ENCODE data around the gene PPP6R3. TPM values are rescaled to one million over a fixed set of nuclear protein-coding genes. Genes with fewer than 3 reads are reported as not detected.
"Not testable (repeated sequence)": the region's sequence is repeated elsewhere in the genome, so short reads cannot be mapped to it uniquely, and the experiment has no call there.

Gene PPP6R3
- total RNA-seq, 1 experiment from 2014 or later = 153 TPM

- no peak overlapping the region for H3K4me3 ChIP-seq (ENCODE audit: low read depth, low read length, poor library complexity, severe bottlenecking)
- no peak for TF ChIP-seq EZH2 (IDR thresholded peaks at IDR 0.05; ENCODE audit: borderline replicate concordance, low read depth, low read length, poor library complexity, severe bottlenecking)
- TF ChIP-seq, protein P1, sequence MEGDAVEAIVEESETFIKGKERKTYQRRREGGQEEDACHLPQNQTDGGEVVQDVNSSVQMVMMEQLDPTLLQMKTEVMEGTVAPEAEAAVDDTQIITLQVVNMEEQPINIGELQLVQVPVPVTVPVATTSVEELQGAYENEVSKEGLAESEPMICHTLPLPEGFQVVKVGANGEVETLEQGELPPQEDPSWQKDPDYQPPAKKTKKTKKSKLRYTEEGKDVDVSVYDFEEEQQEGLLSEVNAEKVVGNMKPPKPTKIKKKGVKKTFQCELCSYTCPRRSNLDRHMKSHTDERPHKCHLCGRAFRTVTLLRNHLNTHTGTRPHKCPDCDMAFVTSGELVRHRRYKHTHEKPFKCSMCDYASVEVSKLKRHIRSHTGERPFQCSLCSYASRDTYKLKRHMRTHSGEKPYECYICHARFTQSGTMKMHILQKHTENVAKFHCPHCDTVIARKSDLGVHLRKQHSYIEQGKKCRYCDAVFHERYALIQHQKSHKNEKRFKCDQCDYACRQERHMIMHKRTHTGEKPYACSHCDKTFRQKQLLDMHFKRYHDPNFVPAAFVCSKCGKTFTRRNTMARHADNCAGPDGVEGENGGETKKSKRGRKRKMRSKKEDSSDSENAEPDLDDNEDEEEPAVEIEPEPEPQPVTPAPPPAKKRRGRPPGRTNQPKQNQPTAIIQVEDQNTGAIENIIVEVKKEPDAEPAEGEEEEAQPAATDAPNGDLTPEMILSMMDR (conservative IDR thresholded peaks at IDR 0.05; ENCODE audit: low read depth, low read length) = no peak
- CTCF ChIA-PET = no interaction called here
- BruUV-seq (replicated peaks) = no TSS peak
- intact Hi-C loops (cut with micrococcal nuclease; ENCODE audit: unreplicated experiment) = no loop called here
- H3K9me3 ChIP-seq (ENCODE audit: low read depth, low read length, poor library complexity, severe bottlenecking) = peaks cover 11% of the 10 kb centered on the region
- POLR2A ChIA-PET (ENCODE audit: low non-redundant PET) = no interaction called here
- H3K4me1 ChIP-seq (ENCODE audit: insufficient read depth, low read length, poor library complexity, severe bottlenecking) = peaks cover 14% of the 10 kb centered on the region
- no peaks in the 10 kb centered on the region for H3K27me3 ChIP-seq (replicated peaks; ENCODE audit: insufficient read depth, low read depth, low read length, poor library complexity)
- no peak overlapping the region for H3K27ac ChIP-seq (ENCODE audit: low read depth, low read length, poor library complexity, severe bottlenecking)
- no peak for DNase-seq (ENCODE audit: low spot score)
- H3K36me3 ChIP-seq (ENCODE audit: insufficient read depth, low read length, poor library complexity, severe bottlenecking) = peaks cover 33% of the 10 kb centered on the region
Observed at GRCh38 chr11:68433541-68433940, 27.0 kb upstream of the PPP6R3 start.

GRCh38 chr11:68434159-68434558 is 26.4 kb upstream of the PPP6R3 start:
- H3K27ac ChIP-seq (ENCODE audit: low read depth, low read length, poor library complexity, severe bottlenecking); CTCF ChIA-PET; H3K27me3 ChIP-seq (replicated peaks; ENCODE audit: insufficient read depth, low read depth, low read length, poor library complexity); H3K9me3 ChIP-seq (ENCODE audit: low read depth, low read length, poor library complexity, severe bottlenecking); BruUV-seq (replicated peaks); intact Hi-C loops (cut with micrococcal nuclease; ENCODE audit: unreplicated experiment); DNase-seq (ENCODE audit: low spot score); POLR2A ChIA-PET (ENCODE audit: low non-redundant PET); H3K4me3 ChIP-seq (ENCODE audit: low read depth, low read length, poor library complexity, severe bottlenecking): not testable (repeated sequence)
- Histone ChIP-seq H3K36me3 (ENCODE audit: insufficient read depth, low read length, poor library complexity, severe bottlenecking) (peaks cover 33% of the 10 kb centered on the region), H3K4me1 (ENCODE audit: insufficient read depth, low read length, poor library complexity, severe bottlenecking) (peaks cover 20% of the 10 kb centered on the region)

DNA sequence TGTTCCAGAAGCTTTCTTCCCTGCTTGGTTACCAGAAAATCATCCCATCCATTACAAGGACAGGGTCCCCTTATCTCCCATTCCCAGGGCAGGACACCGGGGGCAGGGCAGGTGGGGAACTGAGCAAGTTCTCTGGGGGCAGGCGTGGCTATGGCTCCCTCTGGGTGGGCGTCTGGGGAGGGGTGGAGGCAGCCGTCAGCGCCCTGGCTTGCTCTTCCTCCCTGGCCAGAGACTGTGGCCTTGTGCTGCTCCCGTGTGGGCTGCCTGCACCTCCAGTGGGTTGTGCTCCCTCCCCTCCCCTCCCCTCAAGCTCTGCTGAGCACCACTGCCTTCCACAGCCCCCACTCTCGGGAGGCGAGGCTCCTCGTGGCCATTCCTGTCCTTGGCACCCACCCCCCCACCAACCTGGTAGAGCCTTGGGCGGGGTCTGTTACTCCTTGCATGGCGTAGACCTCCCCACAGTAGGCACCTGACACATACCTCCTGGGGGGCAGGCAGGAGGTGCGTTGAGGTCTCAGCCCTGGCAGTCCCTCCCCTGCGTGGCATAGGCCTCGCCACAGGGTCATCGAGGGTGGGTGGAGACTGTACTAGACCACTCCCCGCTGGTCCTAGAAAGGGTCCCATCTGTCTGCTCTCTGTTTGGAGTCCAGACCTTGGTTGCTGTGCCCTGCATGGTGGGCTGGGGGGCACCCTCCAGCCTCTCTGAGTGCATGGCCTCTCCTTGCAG is 24.2 kb upstream of the PPP6R3 start:
- Histone ChIP-seq H3K4me3 (ENCODE audit: low read depth, low read length, poor library complexity, severe bottlenecking) (no peak overlapping the region), H3K27me3 (replicated peaks; ENCODE audit: insufficient read depth, low read depth, low read length, poor library complexity) (no peaks in the 10 kb centered on the region), H3K27ac (ENCODE audit: low read depth, low read length, poor library complexity, severe bottlenecking) (peak overlapping the region; percentile 57), H3K4me1 (ENCODE audit: insufficient read depth, low read length, poor library complexity, severe bottlenecking) (peaks cover 42% of the 10 kb centered on the region), H3K36me3 (ENCODE audit: insufficient read depth, low read length, poor library complexity, severe bottlenecking) (peaks cover 17% of the 10 kb centered on the region), H3K9me3 (ENCODE audit: low read depth, low read length, poor library complexity, severe bottlenecking) (no peaks in the 10 kb centered on the region)
- ChIA-PET POLR2A (ENCODE audit: low non-redundant PET) (no interaction called here), CTCF (no interaction called here)
- intact Hi-C loops (cut with micrococcal nuclease; ENCODE audit: unreplicated experiment) = no loop called here
- no peak for TF ChIP-seq EZH2 (IDR thresholded peaks at IDR 0.05; ENCODE audit: borderline replicate concordance, low read depth, low read length, poor library complexity, severe bottlenecking)
- TF ChIP-seq, protein P1 (conservative IDR thresholded peaks at IDR 0.05; ENCODE audit: low read depth, low read length) = no peak
- DNase-seq (ENCODE audit: low spot score) = no peak
- no TSS peak for BruUV-seq (replicated peaks)
